Stimulated activated CD4-positive, alpha-beta T cell treated with anti-CD3 and anti-CD28 coated beads, TNF-alpha, amount 100 ng/mL, for 4 hours (primary cell): ENCODE results near the gene CLPTM1L.
"Not testable (repeated sequence)": the region's sequence is repeated elsewhere in the genome, so short reads cannot be mapped to it uniquely, and the experiment has no call there.

Source experiments
- DNase-seq, 3 experiments: peaks; one replicate each; pipeline ENCODE4 v3.0.0-alpha.2; 2020; ENCODE audit warnings: low read depth in 3 of 3

Gene CLPTM1L

DNA sequence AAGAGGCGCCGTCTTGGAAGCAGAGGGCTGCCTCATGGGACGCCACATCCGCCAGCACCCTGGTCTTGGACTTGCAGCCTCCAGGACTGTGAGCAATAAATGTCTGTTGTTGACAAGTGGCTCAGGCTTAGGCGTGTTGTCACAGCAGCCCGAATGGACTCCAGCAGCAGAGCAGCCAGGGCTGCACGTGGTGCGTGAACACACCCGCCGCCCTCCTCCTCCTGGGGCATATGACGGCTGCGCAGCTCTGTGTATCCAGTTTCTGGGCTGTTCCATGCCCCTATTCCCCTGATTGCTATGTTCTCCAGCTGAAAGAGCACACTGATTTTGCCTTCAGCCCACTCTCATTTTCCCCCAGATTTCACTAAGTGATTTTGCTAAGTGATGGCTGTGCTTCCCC, 36.0 kb upstream of the CLPTM1L start:
- DNase-seq, result no peak

DNA sequence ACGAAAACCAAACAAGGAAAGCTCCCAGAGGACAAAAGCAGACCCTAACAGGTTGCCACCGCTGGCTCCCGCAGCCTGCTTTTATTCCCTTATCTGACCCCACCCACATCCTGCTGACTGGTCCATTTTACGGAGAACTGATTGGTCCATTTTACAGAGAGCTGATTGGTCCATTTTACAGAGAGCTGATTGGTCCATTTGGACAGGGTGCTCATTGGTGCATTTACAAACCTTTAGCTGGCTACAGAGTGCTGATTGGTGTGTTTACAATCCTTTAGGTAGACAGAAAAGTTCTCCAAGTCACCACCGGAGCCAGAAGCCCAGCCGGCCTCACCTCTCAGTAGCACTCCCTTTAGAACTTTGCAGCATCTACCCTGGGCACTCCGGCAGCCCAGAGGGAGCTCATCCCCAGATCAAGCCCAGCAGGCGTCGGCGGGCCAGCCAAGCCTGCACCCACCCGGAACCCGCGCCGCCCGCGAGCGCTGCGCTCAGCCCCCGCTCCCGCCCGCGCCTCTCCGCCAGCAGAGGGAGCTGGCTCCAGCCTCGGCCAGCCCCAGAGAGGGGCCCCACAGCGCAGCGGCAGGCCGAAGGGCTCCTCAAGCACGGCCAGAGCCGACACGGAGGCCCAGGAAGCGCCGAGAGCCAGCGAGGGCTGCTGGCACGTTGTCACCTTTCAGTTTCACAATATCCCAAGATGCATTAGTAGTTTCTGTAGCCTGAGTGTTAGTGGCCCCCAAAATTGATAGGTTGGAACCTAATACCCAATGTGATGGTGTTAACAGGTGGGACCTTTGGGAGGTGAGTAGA, 35.3 kb upstream of the CLPTM1L start:
- DNase-seq, result peak; percentile 8 to 26 (median 20)

DNA sequence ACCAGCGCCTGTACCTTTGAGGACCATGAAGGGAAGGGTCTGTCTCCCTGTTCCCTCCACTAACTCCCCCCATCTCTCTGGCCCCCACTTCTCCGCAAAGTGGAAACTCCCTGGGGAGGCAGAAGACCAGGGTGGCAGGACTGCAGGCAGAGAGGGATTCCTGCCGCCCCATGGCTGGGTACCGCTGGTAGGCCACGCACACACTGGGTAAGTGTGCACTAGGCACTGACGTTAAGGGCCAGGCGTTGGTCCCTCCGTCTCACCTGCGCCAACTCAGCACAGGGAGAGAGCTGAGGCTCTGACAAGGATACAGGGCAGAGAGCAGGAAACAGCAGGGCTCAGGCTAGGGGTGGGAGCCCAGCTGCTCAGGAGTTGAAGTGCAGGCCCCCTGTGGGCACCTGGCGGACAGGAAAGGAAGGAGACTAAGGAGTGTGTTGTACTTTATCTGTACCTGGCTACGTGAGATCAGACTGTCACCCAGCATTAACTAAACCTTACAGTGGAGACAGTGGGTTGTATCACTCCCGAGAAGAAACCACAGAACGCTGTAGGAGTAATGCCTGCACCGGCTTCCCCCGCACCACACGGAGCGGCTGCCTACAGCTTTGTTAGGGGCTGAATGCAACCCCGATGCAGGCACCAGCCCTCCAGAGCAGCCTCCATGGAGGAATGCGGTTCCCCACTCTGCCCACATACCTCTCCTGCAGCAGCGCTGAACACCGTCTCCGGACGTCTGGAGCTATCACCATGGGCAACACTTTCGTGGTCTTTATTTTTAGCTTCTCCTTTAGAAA, 34.2 kb upstream of the CLPTM1L start:
- DNase-seq, result no peak

DNA sequence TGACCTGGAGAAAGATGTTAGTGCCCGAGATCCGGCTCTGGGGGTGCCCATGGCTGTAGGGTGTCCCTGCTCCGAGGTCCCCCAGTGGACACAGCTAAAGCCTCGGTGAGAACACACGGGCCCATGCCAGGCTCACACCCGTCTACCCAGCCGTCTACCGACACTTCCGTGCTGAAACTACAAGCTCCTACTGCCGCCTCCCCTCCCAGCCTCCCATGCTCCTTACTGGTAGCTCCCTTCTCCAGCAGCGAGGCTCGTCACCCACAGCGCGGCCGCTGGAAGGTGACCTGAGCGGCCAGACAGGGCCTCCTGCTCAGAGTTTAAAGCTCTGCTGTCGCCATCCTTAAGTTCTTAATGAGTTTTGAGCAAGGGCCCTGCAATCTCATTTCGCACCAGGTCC, 33.2 kb upstream of the CLPTM1L start:
- no peak for DNase-seq

DNA sequence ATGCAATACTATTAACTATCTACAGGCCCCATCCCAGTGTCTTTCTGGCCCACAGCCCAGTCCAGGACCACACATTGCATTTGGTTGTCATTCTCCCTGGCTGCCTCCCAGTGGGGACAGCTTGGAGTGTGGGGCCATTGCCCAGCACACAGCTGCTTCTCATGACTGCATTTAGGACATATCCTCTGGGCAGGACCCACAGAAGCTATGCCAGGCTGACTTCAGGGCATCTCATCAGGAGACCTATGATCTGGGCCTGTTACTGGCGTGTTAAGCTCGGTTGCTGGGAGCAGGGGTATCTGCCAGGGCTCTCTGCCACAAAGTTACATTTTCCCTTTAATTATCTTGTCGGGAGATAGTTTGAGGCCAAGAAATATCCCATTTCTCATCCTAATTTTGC, 32.1 kb upstream of the CLPTM1L start:
- DNase-seq, result no peak

DNA sequence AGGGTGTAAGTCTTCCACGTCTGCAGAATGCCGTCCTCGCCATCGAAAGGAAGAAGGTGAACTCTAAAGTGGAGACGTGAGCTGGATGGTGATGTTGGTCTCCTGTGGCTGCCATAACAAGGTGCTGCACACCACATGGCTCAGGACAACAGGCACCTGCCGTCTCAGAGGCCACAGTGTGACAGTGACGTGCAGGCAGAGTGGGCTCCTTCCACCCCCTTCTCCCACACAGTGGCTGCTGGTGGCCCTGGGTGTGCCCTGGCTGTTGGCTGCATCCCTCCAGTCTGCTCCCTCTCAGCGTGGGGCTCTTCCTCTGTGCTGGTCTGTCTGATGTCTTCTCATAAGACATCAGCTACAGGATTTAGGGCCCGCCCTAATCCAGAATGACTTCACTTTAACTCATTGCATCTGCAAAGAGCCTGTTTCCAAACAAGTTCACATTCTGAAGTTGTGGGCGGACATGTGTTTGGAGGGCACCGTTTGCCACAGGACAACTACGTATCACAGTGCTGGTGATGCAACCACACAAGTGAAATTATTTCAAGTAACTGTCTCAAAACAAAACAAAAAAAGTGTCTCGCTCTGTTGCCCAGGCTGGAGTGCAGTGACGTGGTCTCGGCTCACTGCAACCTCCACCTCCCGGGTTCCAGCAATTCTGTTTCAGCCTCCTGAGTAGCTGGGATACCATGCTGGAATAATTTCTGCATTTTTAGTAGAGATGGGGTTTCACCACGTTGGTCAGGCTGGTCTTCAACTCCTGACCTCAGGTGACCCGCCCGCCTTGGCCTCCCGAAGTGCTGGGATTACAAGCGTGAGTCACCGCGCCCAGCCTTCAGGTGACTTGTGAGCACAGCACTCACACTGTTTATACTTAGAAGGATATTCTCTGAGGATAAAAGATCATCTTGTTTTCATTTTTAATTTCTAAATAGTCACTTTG, 31.2 kb upstream of the CLPTM1L start:
- no peak for DNase-seq

DNA sequence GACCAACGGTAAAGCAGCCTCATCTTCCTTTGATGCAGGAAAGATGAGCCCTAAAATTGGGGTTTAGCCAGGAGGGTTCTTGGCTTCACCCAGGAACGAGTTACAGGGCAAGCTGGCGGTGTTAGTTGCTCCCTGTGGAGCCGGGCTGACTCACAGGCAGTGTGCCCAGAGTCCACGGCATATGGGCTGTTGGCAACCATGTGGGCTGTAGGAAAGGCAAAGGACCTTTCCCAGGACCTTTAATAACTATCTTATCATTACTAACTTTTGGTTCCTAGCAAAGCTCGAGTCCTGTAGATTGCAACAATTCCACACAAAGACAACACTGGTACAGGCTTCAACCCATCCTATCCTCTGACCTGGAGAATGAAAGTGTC, 29.8 kb upstream of the CLPTM1L start:
- DNase-seq, result no peak

DNA sequence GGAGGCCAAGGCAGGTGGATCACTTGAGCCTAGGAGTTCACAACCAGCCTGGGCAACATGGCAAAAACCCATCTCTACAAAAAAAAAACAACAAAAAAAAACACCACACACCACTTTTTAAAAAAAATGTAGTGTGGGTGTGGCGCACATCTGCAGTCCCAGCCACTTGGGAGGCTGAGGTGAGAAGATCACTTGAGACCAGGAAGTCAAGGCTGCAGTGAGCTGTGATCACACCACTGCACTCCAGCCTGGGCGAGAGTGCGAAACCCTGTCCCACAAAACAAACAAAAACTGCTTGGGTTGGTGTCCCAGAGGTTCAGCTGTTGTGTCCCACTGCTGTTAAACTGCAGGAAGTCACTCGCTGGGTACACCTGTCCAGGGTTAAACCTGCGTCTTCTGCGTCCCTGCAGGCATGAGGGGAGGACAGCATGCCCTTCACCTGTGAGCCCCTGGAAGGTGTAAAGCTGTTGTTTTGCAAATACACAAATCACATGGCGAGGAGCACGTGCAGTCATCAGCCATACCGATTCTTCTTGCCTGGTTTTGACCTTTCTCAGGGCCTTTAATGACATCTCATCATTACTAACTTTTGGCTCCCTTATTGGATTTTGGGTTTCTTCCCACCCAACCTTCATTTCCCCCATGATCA, 29.3 kb upstream of the CLPTM1L start:
- no peak for DNase-seq

DNA sequence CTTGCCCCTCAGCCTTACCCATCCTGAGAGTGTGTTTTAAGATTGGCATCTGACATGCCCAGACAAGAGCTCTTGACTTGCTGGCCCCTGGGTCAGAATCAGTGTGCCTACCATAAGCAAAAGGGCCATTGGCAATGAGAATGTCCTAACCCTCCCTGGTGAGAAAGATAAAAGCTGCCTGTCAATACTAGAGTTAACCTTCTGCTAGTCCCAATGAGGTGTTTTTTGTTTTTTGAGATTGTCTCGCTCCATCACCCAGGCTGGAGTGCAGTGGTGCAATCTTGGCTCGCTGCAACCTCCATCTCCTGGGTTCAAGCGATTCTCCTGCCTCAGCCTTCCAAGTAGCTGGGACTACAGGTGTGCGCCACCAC, 27.1 kb upstream of the CLPTM1L start:
- not testable (repeated sequence) for DNase-seq

DNA sequence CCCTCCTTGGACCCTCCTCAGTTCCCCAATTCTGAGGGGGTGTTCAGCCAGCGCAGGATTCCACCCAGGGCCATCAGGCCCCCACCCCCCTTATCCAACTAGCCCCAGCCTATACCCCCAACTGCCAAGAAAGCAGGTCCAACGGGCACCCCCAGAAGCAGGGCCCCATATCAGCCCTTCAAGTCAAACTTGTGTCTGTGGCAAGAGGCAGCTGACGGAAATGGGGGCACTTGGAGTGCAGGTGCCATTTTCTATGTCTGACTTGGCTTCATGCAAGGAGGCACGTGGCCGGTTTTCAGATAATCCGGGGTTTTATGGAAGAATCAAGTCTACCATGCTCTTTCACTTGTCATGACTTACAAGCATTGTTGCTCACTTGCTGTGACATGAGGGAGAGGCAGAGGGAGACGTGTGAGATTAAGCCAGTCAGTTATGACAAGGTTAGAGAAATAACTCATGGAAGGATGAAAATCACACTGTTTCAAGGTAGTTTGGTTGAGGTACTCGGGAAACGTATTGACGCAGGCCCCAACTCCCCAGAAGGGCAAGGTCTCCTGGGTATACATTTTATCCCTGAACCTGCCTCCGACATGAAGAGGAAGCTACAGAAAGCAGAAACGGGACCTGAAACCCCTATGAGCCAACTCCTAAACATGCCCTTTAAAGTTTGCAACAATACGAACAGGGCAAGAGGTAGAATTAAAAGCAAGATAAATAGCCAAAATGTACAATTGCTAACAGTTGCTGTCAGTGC, 26.5 kb upstream of the CLPTM1L start:
- DNase-seq, result no peak

DNA sequence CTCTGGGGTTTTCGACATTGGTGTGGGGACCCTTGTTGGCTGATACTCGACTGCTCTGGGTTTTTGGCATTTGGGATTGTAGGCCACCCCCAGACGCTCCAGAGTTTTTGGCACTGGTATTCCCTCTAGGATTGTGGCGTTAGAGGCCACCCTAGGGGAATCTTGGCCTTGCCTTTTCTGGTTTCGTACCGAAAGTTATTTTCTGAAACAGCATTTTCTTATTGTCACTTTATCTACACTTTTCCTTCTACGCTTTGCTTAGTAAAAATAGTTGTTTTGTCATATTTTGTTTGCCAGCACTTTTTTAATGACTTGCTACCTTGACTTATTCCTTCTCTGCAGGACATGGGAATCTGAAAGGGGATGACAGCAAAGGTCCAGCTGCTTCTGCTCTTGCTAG, 25.1 kb upstream of the CLPTM1L start:
- DNase-seq, result no peak

DNA sequence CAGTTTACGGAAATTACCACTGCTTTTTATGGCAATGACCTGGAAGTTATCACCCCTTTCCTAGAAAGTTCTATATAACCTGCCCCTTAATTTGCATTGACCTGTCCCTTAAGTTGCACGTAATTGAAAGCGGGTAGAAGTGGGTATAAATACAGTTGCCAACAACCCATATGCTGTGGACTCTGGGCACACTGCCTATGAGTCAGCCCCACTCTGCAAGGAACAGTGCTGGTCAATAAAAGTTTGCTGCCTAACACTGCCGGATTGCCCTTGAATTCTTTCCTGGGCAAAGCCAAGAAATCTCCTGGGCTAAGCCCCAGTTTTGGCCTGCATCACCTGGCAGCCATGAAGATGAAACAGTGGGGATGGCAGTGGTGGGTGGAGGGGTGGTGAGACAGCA, 23.9 kb upstream of the CLPTM1L start:
- no peak for DNase-seq

DNA sequence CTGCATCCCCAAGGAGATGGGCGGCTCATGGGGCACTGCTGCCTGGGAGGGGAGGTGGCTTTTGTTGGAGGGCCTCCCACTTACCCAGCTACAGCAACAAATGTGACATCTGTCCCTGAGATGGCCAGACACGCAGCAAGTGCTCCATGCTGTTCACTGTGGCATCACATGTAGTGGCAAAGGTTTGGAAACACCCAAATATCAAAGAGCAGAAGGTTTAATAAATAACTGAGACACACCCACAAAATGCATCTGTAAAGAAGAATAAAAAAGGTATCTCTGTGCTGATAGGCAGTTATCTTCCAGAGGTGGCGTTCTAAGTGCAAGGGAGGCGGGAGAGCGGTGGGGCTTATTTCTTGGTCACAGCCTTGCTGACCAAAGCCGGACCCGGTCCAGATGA, 23.3 kb upstream of the CLPTM1L start:
- DNase-seq, result no peak

DNA sequence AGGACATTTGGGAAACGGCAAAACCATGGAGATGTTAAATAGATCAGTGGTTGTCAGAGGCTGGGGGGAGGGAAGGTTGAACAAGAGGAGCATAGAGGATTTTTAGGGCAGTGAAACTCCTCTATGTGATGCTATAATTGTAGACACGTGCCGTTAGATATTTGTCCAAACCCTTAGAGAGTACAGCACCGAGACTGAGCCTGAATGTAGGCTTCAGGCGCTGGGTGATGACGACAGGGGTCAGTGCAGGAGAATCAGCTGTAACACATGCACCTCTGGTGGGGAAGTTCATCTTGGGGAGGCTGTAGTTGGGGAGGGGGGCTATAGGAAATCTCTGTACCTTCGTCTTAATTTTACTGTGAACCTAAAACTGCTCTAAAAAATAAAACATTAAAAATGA, 22.2 kb upstream of the CLPTM1L start:
- DNase-seq, result no peak

DNA sequence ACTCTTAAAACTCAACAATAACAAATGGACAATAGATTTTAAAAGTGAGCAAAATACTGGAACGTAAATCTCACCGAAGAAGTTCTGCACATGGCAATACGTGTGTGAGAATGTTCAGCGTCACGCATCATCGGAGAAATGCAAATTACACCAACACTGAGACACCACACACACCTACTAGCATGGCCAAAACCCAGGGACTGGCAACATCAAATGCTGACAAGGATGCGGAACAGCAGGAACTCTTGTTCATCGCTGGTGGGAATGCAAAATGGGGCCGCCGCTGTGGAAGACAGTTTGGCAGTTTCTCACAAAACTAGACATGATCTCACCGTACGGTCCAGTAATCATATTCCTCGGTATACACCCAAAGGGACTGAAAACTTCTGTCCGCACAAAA, 21.6 kb upstream of the CLPTM1L start:
- DNase-seq, result no peak

DNA sequence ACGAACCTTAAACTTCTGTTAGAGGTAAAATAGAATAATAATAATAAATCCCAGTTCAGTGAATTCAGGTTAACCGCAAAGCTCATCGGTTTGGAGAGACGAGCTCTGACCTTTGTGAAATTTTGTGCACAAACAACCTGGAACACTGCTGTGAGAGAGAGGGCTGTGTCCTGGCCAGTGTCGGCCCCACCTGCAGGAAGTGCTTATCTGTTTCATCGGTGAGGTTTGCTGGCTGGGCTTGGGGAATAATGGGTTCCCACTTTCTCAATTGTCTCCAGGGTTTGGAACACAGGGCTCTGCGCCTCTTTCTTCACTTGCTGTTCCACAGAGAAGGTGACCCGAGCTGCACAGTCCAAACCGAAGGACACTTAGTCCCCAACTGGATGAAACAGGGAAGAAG, 19.3 kb upstream of the CLPTM1L start:
- no peak for DNase-seq

DNA sequence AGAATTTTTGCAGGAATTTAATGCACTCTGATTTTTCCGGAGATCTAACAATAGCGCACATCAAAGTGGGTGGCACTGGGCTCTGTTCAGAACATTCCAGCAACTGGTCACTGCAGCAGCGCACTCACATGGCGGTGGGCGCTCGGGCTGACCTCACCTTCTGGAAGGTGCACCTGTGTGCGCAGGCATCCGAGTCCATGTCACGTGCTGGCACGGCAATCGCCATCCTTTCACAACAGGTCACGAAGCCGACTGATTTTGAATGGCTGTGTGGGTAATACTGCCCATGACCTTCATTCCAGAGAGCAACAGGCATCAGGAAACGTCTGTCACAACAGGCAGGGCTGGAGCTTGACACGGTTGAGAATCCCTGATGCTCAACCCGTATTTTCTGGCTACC, 18.7 kb upstream of the CLPTM1L start:
- no peak for DNase-seq

DNA sequence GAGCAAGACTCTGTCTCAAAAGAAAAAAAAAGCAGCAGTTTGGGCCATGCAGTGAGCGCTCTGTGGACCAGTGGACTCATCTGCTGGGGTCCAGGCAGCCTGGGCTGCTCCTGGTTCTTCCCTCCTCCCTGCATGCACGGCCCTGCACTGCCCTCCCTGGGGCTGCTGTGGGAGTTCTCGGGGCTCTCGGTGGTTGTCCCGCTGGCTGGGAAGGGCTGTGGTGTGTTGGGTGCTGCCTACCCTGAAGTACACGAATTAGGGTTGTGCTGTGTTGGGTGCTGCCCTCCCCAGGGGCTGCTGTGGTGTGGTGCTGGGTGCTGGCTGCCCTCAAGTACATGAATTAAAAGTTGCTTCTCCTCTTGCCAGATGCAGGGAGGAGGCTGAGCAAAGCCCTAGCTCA, 18.3 kb upstream of the CLPTM1L start:
- DNase-seq, result no peak

DNA sequence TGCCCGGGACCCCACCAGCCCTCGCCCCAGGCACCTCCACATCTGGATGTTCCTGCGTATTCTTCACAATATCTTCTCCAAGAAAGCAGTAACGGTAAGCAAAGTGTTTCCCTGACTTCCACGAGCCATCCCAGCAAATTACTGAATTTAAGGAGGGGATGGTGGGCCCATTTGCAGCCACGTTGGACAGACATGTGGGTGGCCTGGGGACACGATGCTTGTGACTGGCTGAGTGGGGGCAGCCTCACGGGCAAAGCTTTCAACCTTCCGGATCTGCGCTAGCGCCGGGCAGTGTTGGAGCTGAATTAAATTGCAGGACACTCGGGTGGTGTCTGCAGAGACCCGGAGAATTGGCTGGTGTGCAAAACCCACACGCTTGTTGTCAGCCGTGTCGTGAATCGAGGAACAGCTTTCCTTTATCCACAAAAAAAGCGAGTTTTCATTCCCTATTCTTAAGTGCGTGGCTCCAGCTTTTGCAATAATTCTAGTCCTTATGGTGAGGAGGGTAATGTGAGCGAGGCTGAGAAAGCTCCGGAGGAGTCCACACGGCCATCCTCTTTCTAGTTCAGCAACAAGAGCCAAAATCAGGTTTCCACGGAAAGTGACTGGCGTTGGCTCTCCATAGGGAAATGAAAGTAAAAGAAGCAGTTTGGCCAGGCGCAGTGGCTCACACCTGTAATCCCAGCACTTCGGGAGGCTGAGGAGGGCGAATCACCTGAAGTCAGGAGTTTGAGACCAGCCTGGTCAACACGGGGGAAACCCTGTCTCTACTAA, 17.5 kb upstream of the CLPTM1L start:
- no peak for DNase-seq

DNA sequence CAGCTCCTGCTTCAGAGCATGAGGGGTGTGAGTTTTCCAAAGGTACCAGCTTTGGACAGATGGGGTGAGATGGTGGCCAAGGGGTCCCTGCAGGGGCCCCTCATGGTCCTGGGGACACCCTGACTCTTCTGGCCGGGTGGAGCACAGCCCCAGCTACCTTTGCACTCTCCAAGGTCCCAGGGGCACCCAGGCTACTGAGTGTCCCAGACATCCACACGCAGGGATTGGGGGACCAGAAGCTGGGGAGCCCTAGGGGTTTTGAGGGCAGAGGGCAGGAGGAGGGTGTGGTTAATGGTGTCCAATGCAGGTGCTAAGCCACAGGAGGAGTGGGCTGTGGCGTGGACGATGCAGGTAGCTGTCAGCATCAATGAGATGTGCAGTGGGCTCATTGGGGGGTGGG, 16.0 kb upstream of the CLPTM1L start:
- no peak for DNase-seq
